Neural crest cell (in vitro differentiated cells): ENCODE results near the gene MTG1. TPM values are rescaled to one million over a fixed set of nuclear protein-coding genes. Genes with fewer than 3 reads are reported as not detected.

Source experiments
- DNase-seq: peaks from one replicate; pipeline ENCODE4 v3.0.0; 2021; ENCODE audit warnings: low read depth, mixed read lengths, low spot score
- H3K27ac Mint-ChIP-seq: one replicate; pipeline ENCODE4 v1.8.0; 2021; ENCODE audit warnings: mild to moderate bottlenecking, mixed read lengths; ENCODE audit not compliant: unreplicated experiment
- H3K27me3 Mint-ChIP-seq: 2 replicates; pipeline ENCODE4 v1.8.0; 2021; ENCODE audit warnings: low read depth, mild to moderate bottlenecking, mixed read lengths
- H3K36me3 Mint-ChIP-seq: 2 replicates; pipeline ENCODE4 v1.8.0; 2021; ENCODE audit warnings: low read depth, mild to moderate bottlenecking, mixed read lengths
- H3K4me1 Mint-ChIP-seq: 2 replicates; pipeline ENCODE4 v1.8.0; 2021; ENCODE audit warnings: mixed read lengths
- H3K4me3 Mint-ChIP-seq: one replicate; pipeline ENCODE4 v1.8.0; 2021; ENCODE audit warnings: mild to moderate bottlenecking, mixed read lengths
- H3K9me3 Mint-ChIP-seq: 2 replicates; pipeline ENCODE4 v1.8.0; 2021; ENCODE audit warnings: mixed read lengths
- CTCF ChIP-seq: fragments of 200-600 bp; sonication (generic); conservative IDR thresholded peaks from 2 replicates; pipeline ENCODE4 v1.5.0; 2021; ENCODE audit warnings: antibody characterized with exemption, mild to moderate bottlenecking
- total RNA-seq: library from RNA; stranded (reverse); gene quantifications from 2 replicates; pipeline ENCODE4 v1.2.1, GENCODE V29; 2021

Gene MTG1
- total RNA-seq, 1 donor from 2014 or later = 104 TPM

- Mint-ChIP-seq H3K27me3 (no peaks in the 10 kb centered on the region), H3K4me3 (peak overlapping the region; percentile 94), H3K27ac (no peak overlapping the region), H3K36me3 (peaks cover 13% of the 10 kb centered on the region), H3K4me1 (peaks cover 17% of the 10 kb centered on the region), H3K9me3 (no peaks in the 10 kb centered on the region)
- no peak for DNase-seq
- no peak for TF ChIP-seq CTCF
Observed at GRCh38 chr10:133396035-133396624, 2.2 kb downstream of the MTG1 start.

GRCh38 chr10:133397938-133398337 lies 4.0 kb downstream of the MTG1 start:
- H3K4me3 Mint-ChIP-seq = peak overlapping the region; percentile 59
- TF ChIP-seq CTCF = no peak
- peaks cover 22% of the 10 kb centered on the region for H3K36me3 Mint-ChIP-seq
- peak overlapping the region; percentile 62 for H3K27ac Mint-ChIP-seq
- peaks cover 17% of the 10 kb centered on the region for H3K4me1 Mint-ChIP-seq
- H3K27me3 Mint-ChIP-seq = no peaks in the 10 kb centered on the region
- H3K9me3 Mint-ChIP-seq = no peaks in the 10 kb centered on the region
- no peak for DNase-seq

GRCh38 chr10:133399123-133399601 lies 5.2 kb downstream of the MTG1 start:
- H3K27ac Mint-ChIP-seq = no peak overlapping the region
- no peaks in the 10 kb centered on the region for H3K9me3 Mint-ChIP-seq
- no peak overlapping the region for H3K4me3 Mint-ChIP-seq
- no peak for DNase-seq
- peaks cover 17% of the 10 kb centered on the region for H3K4me1 Mint-ChIP-seq
- no peaks in the 10 kb centered on the region for H3K27me3 Mint-ChIP-seq
- peaks cover 27% of the 10 kb centered on the region for H3K36me3 Mint-ChIP-seq
- no peak for TF ChIP-seq CTCF

GRCh38 chr10:133400624-133401424 lies 6.9 kb downstream of the MTG1 start:
- Mint-ChIP-seq H3K4me1 (peaks cover 7% of the 10 kb centered on the region), H3K4me3 (peak overlapping the region; percentile 27), H3K36me3 (peaks cover 37% of the 10 kb centered on the region), H3K27me3 (no peaks in the 10 kb centered on the region), H3K27ac (peak overlapping the region; percentile 86), H3K9me3 (no peaks in the 10 kb centered on the region)
- no peak for DNase-seq
- no peak for TF ChIP-seq CTCF

- Mint-ChIP-seq H3K4me1 (peaks cover 7% of the 10 kb centered on the region), H3K27ac (peak overlapping the region; percentile 86), H3K36me3 (peaks cover 40% of the 10 kb centered on the region), H3K4me3 (no peak overlapping the region), H3K27me3 (no peaks in the 10 kb centered on the region), H3K9me3 (no peaks in the 10 kb centered on the region)
- no peak for DNase-seq
- no peak for TF ChIP-seq CTCF
Observed at GRCh38 chr10:133401500-133401899, 7.5 kb downstream of the MTG1 start.
